HG02571 (cell line): Measurements from ENCODE around the gene SNED1.
"Not testable (repeated sequence)": the region's sequence is repeated elsewhere in the genome, so short reads cannot be mapped to it uniquely, and the experiment has no call there.

Source experiments
- ATAC-seq: cut with Tn5 transposase; IDR thresholded peaks from one replicate; pipeline ENCODE4 v1.9.1; 2021; ENCODE audit warnings: mild to moderate bottlenecking, moderate library complexity; ENCODE audit not compliant: unreplicated experiment

Gene SNED1

DNA sequence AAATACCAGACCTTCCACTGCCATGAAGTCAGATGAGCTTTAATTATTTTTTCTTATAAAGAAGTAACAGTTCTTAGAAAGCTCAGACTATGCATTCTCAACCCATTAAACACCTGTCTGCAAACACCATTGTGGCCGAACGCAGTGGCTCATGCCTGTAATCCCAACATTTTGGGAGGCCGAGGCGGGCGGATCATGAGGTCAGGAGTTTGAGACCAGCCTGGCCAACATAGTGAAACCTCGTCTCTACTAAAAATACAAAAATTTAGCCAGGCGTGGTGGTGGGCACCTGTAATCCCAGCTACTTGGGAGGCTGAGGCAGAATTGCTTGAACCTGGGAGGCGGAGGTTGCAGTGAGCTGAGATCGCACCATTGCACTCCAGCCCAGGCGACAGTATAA, 106.2 kb downstream of the SNED1 start:
- not testable (repeated sequence) for ATAC-seq

DNA sequence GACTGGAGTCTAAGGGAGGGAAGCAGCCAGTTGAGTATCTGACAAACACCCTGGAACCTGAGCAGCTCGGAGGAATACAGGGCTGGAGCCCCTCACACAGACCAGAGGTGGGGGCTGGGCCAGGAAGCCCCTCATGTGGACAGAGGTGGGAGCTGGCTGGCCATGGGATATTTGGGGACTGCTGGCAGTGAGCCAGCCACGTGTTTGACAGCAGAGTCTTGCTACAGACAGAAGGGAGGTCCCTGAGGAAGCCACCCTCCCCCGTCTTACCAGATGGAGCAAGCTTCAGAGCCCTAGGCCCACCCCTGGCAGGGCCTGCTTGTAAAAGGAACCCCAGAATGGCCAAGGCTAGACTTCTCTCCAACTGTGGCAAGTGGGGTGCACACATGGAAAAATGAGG, 107.2 kb downstream of the SNED1 start:
- no peak for ATAC-seq

DNA sequence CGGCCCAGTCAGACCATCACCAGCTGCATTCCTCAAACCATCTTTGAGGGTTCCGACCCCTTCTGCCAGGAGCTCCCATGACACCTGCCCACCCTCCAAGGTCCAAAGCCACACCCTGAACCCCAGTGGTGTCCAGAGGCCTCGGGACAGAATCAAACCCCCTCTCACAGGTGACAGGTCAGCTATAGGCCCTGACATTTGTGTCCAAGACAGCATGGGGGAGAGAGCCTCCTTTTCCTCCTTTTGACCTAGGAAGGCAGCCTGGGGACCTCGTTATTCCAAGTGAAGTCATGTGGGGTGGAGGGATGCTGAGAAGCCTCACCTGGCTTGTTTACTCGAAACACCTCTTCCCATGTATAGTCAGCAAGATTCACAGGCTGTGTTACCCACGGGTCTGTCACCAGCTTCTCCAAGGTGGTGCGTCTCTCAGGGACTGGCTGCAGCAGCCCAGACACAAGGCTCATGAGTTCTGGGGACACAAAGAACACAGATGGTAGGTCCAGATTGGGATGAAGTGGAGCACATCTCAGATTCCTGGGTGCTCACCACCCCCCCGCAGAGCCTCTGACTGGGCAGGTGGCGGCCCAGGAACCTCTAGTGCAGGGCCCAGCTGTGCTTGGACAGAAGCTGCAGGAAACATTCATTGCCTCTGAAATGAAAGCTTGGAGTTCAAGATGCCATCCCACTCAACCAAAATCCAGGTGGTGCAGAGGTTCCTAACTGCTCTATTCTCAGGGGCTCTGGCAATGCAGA, 108.8 kb downstream of the SNED1 start:
- no peak for ATAC-seq

DNA sequence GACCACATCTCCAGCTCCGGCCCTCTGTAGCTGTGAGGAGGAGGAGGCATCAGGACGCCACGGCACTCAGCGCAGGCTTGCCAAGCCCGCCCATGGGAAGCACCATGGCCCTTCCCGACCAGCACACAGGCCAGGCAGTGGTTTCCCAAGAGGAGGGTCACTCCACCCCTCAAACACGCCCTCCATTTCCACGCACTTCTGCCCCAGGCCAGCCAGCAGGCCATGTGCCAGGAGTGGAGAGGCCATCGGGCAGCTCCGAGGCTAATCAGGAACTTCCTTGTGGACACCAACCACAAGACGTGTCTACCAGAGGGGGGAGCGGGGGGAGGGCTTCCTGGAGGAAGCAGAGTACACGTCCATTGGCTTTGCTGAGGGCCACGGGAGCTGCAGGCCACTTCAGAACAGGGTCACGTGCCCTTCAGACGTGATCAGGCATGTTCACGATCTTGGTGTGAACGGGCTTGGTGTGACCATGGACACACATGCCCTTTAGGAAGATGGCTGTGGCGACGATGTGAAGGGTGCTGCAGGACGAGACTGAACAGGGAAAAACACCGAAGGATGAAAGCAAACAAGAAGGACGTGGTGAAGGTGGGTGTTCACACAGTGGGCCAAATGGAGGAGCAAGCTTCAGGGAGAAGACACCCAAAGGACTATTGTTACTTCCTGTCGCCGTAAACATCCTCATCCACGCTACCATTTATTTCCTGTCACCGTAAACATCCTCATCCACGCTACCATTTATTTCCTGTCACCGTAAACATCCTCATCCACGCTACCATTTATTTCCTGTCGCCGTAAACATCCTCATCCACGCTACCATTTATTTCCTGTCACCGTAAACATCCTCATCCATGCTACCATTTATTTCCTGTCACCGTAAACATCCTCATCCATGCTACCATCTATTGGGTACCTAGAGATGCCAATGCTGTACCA, 110.1 kb downstream of the SNED1 start:
- no peak for ATAC-seq

DNA sequence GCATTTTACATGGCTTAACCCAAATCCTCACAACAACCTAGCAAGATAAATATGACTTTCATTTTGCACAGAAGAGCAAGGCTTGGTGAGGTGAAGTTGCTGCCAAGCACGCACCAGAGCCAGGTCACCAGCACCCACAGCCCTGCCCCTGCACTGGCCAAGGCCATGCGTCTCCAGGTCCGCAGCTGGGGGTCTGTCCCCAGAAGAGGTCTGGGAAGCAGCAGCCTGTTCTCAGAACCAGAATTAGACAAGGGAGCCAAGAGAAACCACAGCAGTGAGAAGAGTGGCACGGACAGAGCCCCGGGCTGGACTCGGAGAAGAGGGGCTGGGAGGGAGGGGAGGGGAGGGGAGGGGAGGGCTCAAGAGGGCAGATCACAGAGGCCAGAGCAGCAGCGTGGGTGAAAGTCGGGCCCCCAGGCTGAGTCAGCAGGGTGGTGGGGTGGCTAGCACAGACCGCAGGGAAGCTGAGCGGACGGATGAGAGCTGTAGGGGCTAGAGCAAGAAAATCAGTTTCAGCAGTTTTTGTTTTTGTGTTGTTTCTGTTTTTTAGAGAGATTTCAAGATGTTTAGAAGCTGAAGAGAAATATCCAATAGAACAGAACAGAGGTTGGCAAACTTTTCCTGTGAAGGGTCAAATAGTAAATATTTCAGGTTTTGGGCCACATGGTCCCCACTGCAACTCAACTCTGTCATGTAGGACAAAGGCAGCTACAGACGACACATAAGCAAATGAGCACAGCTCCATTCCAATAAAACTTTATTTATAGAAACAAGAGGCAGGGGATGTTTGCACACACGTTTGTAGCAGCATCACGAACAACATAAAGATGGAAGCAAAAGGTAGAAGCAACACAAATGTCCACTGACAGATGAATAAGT, 111.0 kb downstream of the SNED1 start:
- ATAC-seq = no peak

DNA sequence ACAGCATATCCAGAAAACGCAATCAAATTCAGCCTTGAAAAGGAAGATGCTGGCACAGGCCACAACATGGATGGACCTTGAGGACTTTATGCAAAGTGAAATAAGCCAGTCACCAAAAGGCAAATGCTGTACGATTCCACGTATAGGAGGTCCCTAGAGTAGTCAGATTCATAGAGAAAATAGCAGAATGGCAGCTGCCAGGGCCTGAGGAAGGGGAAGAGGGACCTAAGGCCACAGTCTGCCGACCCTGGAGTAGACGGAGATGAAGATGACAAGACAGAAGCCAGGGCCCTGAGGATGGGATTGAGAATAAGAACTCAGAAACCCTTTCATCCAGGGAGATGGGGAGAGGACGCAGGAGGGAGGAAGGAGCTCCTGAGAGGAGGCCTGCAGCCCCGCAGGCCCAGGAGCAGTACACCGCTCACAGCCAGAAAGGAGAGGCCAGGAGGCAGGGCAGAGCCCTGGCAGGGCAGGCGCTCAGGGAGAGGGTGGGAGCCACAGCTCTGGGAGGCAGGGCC, 111.7 kb downstream of the SNED1 start:
- no peak for ATAC-seq

DNA sequence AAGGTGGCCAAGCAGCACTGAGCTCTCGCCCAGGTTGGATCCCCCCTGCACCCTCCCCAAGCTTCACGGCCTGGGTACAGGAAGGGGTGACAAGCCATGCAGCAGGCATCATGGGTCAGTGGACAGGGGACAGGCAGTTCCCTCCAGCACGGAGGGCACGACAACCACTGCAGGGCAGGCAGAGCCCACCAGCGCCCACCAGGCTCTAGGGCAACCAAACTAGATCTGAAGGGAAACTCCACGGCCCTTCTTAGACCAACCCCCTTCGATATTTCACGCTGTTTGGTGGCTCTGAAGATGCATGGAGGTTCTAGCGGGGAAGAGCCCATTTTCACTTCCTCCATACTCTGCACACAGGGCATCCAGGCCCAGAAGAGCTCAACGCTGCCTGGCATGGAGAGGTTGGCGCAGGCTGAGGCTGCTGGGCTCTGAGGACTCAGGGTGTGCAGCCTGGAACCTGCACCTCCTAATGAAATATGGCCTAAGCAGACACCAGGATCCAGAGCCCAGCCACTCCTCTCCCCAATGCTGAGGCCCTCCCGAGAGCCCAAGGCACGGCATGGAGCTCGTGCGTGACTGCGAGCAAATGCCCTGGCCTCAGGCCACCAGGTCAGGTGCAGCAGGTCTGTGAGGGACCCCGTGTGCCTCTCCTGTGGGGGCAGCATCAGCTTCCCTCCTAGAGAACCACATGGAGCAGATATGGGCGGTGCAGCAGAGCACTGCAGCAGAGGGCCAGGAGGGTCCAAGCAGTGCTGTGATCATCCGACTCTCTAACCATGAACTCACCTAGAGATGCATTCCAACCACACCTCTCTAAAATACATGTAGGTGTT, 112.4 kb downstream of the SNED1 start:
- ATAC-seq = no peak

DNA sequence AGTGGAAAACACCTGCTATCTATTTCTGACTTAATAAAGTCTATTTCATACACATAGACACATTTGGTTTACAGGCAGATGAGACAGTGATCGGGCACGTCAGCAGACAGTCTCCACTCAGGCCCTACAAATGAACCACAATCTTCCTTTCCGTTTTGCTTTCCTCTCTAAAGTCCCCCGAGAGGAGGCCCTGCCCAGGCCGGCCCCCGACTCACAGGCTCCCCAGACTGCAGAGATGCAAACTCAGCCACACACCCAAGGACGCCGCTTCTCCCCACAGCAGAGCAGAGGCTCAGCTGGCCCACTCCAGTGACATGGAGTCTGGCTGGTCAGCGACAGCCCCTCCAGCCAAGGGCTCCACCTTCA, 113.0 kb downstream of the SNED1 start:
- no peak for ATAC-seq

DNA sequence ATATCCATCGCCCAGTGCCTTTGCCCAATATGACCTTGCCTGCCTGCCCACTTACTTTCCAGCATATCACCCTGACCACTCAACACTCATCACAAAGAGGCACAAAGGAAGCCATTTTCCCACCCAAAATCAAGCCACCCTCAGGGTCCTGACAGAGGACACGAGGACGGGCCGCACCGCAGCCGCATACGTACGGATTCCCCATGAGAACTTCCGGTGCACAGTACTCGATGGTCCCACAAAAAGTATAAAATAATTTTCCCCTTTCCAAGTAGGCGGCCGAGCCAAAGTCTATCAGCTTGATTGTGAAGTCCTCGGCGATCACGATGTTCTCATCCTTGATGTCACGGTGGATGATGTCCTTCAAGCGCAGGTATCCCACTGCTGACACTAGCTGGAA, 113.6 kb downstream of the SNED1 start:
- no peak for ATAC-seq

DNA sequence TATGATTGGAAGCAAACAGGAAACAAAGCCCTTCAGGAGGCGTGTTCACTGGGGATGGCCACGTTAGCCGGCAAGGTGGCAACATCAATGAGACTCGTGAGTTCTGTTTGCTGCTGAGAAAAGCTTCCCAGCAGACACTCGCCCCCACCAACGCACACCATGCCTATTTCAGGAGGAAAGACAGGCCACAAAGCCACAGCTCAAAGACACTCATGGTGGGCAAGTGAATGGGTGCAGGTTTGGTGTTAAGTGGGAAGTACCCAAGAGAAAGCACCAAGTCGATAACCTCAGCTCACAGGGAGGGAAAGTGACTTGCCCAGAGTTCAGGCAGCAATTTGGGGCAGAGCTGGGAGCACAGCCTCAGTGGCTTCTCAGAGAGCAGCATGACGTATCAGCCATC, 114.2 kb downstream of the SNED1 start:
- ATAC-seq = no peak

DNA sequence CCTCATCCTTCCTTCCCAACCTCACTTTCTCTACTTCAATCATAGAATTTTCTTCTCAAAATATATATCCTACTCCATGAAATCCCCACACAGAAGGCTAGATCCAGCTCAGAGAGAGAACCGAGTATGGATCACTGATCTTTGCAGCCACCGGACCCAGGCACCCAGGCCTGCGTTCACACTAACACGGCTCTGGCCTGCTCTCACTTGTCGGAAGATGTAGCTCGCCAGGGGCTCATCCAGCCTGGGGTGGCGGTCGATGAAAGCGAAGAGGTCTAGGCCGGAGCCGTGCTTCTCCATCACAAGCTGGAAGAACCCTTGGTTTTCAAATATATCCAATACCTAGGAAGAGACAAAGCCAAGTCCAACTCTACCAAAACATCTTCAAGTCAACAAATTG, 116.4 kb downstream of the SNED1 start:
- no peak for ATAC-seq

DNA sequence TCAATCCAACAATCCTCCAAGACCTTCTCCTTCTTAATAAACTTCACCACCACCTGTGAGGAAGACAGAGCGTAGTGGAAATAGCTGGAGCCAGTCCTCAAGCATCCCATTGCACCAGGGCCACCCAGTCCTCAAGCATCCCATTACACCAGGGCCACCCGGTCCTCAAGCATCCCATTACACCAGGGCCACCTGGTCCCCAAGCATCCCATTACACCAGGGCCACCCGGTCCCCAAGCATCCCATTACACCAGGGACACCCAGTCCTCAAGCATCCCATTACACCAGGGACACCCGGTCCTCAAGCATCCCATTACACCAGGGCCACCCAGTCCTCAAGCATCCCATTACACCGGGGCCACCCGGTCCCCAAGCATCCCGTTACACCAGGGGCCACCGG, 116.9 kb downstream of the SNED1 start:
- ATAC-seq = no peak

DNA sequence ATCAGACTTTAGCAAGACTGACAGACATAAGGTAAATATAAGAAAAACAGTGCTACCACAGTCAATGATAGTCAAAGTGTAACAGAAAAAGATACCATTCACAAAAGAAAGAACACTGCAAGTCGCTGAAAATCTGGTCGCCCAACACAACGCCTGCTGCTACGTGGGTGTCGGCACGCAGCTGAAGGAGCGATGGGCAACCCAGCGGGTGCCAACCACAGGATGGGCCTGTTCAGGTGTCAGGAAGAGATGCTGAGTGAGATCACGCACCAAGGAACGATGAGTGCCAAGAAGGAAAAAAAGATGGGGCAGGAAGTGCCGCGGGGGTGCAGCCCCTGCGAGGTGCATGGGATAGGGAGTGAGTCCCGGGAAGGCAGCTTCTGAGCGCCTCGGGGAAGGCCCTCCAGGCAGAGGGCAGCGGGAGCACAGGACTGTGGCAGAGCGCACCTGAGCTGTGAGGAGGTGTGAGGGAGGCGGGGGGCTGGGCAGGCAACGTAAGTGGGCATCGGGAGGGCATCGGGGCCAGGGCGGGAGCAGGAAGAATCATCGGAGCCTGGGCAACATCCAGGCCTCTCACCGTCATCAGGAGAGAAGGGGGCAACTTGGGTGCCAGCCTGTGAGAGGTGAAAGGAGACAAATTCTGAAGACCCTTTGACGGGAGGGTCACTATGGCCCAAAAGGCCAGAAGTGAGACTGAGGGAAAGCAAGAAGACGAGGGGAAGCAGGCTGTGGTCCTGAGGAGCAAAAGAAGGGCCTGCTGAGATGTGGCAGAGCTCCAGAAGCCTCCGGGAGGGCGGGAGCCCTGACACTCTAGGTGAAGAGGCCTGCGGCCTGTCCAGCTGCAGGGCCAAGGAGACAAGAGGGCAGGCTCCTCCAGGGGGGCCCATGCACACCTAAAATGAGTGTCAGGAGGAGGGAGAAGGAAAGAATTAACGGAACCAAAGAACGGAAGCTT, 118.5 kb downstream of the SNED1 start:
- ATAC-seq = no peak

DNA sequence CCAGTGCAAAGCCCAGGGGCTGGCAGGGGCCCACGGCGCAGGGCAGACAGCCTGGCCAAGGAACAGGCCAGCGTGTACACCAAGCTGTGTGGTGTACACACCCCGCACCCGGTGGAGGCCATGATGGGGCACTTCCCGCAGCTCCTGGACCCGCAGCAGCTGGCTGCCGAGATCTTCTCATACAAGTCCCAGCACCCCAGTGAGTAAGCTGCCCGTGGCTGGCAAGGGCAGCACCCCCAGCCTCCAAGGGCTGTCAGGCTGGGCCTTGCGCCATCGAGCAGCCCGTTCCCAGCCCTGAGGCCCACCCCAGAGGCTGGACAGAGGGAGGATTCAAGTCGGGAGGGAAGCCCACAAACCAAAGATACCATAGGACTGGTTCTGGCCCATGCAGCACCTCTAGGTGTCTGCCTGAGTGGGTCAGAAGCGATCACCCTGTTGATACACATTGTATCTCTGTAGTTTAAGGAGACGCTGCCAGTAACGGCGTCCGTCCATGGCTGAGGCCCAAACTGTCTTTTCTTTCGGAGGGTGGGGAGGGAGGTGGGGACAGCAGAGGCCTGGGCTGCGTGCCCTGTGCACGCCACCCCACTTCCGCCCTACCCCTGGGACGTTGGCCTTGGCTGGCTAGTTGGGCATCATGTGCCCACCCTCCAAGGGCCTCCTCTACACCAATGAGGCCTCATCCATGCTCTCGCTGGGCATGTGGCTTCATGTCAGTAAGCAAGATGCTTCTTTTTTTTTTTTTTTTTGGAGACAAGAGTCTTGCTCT, 120.5 kb downstream of the SNED1 start:
- ATAC-seq = no peak

DNA sequence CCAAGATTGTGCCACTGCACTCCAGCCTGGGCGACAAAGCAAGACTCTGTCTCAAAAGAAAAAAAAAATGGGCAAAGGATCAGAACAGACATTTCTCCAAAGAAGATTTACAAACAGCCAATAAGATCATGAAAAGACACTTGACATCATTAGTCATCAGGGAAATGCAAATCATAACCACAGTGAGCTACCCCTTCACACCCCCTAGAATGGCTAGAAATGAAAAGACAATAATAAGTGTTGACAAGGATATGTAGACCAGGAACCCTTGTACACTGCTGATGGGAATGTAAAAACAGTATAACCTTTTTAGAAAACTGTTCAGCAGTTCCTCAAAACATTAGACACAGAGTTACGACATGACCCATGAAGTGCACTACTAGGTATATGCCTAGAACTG, 122.0 kb downstream of the SNED1 start:
- no peak for ATAC-seq

DNA sequence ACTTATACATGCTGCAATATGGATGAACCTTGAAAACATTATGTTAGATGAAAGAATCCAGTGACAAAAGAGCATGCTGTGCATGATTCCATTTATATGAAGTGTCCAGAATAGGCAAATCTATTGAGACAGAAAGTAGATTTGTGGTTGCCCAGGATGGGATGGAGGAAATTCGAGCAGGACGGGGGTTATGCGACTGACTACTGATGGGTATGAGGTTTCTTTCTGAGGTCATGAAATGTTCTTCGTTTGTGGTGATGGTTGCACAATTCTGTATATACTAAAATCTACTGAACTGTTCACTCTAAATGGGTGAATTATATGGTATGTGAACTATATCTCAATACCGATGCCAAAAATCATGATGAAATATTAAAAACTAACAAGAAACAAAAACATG, 122.6 kb downstream of the SNED1 start:
- ATAC-seq = no peak

DNA sequence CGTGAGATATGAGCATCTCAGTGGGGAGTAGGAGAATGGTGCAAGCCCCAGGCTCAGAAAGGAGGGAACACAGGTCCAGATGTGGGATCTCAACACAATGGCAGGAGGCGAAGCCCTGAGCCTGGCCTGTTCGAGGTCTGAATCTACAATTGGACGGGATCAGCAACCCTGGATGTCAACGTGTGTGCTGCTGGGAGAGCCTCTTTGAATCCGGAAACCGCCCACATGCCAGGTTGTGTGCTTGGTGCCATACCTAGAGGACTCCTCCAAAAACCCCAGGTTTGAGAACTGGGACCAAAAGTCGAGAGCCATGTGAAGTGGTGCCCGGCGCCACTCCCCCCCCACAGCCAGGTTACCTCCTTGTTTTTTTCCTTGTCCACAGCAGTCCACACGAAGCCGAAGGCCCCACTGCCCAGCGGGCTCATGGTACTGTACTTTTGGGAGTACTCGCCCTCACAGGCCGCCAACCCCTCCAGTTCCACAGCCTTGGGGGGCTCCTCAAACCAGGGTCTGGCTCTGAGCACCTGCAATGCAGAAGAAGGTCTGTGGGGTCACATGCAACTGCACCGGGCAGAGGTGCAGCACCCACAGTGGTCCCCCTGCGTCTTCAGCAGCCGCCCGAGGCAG, 124.1 kb downstream of the SNED1 start:
- no peak for ATAC-seq
